GM19395 (cell line): Measurements from ENCODE around the gene CDC42EP1.
"Not testable (repeated sequence)": the region's sequence is repeated elsewhere in the genome, so short reads cannot be mapped to it uniquely, and the experiment has no call there.

Experiments
- ATAC-seq: cut with Tn5 transposase; IDR thresholded peaks from one replicate; pipeline ENCODE4 v1.9.1; 2021; ENCODE audit warnings: mild to moderate bottlenecking, moderate library complexity; ENCODE audit not compliant: unreplicated experiment

The CDC42EP1 gene

GRCh38 chr22:37575490-37576003, 15.3 kb downstream of the CDC42EP1 start:
- ATAC-seq = no peak

GRCh38 chr22:37578002-37578401, 17.7 kb downstream of the CDC42EP1 start:
- no peak for ATAC-seq

- no peak for ATAC-seq
These were observed 21.2 kb downstream of the CDC42EP1 start for GRCh38 chr22:37581504-37581903.

GRCh38 chr22:37582526-37582925, 22.2 kb downstream of the CDC42EP1 start:
- ATAC-seq = no peak

GRCh38 chr22:37588546-37589215, 28.4 kb downstream of the CDC42EP1 start:
- ATAC-seq = no peak

- no peak for ATAC-seq
These were observed 29.4 kb downstream of the CDC42EP1 start for GRCh38 chr22:37589636-37590035.

- not testable (repeated sequence) for ATAC-seq
These were observed 30.8 kb downstream of the CDC42EP1 start for GRCh38 chr22:37591081-37591480.

GRCh38 chr22:37591823-37592404, 31.6 kb downstream of the CDC42EP1 start:
- no peak for ATAC-seq

- ATAC-seq = no peak
These were observed 34.0 kb downstream of the CDC42EP1 start for GRCh38 chr22:37594237-37594636.

- no peak for ATAC-seq
These were observed 38.9 kb downstream of the CDC42EP1 start for GRCh38 chr22:37599153-37599552.

- no peak for ATAC-seq
These were observed 40.9 kb downstream of the CDC42EP1 start for GRCh38 chr22:37601203-37601539.

- ATAC-seq = no peak
These were observed 41.5 kb downstream of the CDC42EP1 start for GRCh38 chr22:37601540-37602442.

- ATAC-seq = not testable (repeated sequence)
These were observed 42.4 kb downstream of the CDC42EP1 start for GRCh38 chr22:37602546-37603277.

- ATAC-seq = no peak
These were observed 43.8 kb downstream of the CDC42EP1 start for GRCh38 chr22:37604074-37604473.

GRCh38 chr22:37604875-37605274, 44.6 kb downstream of the CDC42EP1 start:
- ATAC-seq = no peak

GRCh38 chr22:37607010-37607934, 47.0 kb downstream of the CDC42EP1 start:
- no peak for ATAC-seq

- peak; percentile 7 for ATAC-seq
These were observed 47.7 kb downstream of the CDC42EP1 start for GRCh38 chr22:37607935-37608476.

- ATAC-seq = peak; percentile 75
These were observed 48.4 kb downstream of the CDC42EP1 start, which contains the start of gene GGA1 for GRCh38 chr22:37608477-37609239. Gene GGA1, plus strand, starts transcription at chr22:37608834. Its CDS starts 27 bp downstream, at chr22:37608861.
